PC-9 (cell line): Measurements from ENCODE around the gene KCNA10.

Experiments used
- CTCF ChIP-seq: fragments of 200-600 bp; sonication (generic); conservative IDR thresholded peaks from 2 replicates; pipeline ENCODE4 v1.6.1; 2017; ENCODE audit warnings: mixed run types, antibody characterized with exemption, mild to moderate bottlenecking, moderate library complexity
- EZH2 ChIP-seq: fragments of 200-600 bp; sonication (generic); IDR thresholded peaks from 2 replicates; pipeline ENCODE4 v1.8.0; 2017; ENCODE audit warnings: antibody characterized with exemption, low read depth

GRCh38 chr1:110481968-110482623, 36.9 kb downstream of the KCNA10 start:
- TF ChIP-seq CTCF (no peak), EZH2 (no peak)
